Thyroid gland (tissue), 4 donors: ENCODE data around the gene ALDH7A1.

Experiments
- CTCF ChIP-seq, 6 experiments: fragments of 200-600 bp in 3 of 6; fragments of 450-650 bp in 3 of 6; sonication (generic) in 3 of 6; IDR thresholded peaks; one replicate each; pipeline ENCODE4 v1.5.1; 2016 to 2019; ENCODE audit warnings: antibody characterized with exemption in 6 of 6, mild to moderate bottlenecking in 2 of 6, inconsistent platforms in 1 of 6, moderate library complexity in 1 of 6
- POLR2A ChIP-seq, 2 donors: fragments of 450-650 bp; IDR thresholded peaks; one replicate each; pipeline ENCODE4 v1.6.1; 2017; ENCODE audit warnings: antibody characterized with exemption in 2 of 2, mild to moderate bottlenecking in 2 of 2, moderate library complexity in 1 of 2

DNA sequence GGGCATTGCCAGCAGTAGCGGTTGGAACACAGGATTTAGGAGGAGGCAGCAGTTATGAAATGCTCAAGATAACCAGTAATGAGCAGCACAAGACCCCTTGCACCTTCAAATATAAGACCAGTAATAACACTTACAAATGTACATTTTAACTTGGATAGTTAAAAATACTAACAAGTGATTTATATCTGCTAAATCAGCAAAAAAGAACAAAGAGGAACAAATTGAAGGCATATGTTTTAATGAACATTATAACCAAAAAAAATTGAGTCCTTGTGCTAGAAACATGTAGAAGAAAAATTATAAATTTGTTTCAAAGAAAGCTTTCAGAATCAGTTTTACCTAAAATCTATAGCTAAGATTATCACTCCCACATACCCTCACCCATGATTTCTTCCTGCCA, 52.0 kb downstream of the ALDH7A1 start:
- no peak for TF ChIP-seq CTCF (IDR thresholded peaks at IDR 0.05)
- TF ChIP-seq POLR2A (IDR thresholded peaks at IDR 0.05) = no peak
